Measurements from ENCODE around the gene CDH11.

DNA sequence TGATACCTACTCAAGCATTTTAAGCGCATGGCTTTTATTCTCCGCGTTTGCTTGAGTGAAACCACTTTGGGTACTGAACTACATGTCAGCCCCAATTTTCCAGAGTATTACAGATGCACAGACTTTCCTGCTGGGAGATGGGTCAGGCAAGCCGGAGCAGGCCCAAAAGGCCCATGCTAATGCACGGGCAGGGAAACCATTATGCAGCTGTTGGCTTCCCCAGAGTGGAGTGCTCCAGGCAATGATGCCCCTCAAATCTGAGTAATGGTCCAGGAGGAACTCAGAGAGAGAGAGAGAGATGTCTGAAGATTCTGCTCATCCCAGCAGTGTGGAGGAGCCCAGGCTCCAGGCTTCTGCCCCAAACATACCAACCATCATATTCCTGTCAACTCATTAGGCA lies 80.2 kb downstream of the CDH11 start:
- TF ChIP-seq, protein P1, sequence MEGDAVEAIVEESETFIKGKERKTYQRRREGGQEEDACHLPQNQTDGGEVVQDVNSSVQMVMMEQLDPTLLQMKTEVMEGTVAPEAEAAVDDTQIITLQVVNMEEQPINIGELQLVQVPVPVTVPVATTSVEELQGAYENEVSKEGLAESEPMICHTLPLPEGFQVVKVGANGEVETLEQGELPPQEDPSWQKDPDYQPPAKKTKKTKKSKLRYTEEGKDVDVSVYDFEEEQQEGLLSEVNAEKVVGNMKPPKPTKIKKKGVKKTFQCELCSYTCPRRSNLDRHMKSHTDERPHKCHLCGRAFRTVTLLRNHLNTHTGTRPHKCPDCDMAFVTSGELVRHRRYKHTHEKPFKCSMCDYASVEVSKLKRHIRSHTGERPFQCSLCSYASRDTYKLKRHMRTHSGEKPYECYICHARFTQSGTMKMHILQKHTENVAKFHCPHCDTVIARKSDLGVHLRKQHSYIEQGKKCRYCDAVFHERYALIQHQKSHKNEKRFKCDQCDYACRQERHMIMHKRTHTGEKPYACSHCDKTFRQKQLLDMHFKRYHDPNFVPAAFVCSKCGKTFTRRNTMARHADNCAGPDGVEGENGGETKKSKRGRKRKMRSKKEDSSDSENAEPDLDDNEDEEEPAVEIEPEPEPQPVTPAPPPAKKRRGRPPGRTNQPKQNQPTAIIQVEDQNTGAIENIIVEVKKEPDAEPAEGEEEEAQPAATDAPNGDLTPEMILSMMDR (IDR thresholded peaks at IDR 0.05 in 2 of 3, conservative IDR thresholded peaks at IDR 0.05 in 1 of 3; ENCODE audit: insufficient read depth in 2 of 3, low read depth in 1 of 3, low read length in 3 of 3): no peak
- TF ChIP-seq SP1 (CRISPR knock-in tag; IDR thresholded peaks at IDR 0.05) (no peak), ZNF146 (CRISPR knock-in tag; IDR thresholded peaks at IDR 0.05; ENCODE audit: unreplicated experiment) (no peak), ZNF274 (IDR thresholded peaks at IDR 0.05; ENCODE audit: borderline replicate concordance, low read depth, low read length) (no peak), HNRNPK (IDR thresholded peaks at IDR 0.05; ENCODE audit: low read depth, low read length, poor library complexity, severe bottlenecking) (no peak), EZH2 (IDR thresholded peaks at IDR 0.05; ENCODE audit: borderline replicate concordance, low read depth, low read length) (no peak), HDAC6 (IDR thresholded peaks at IDR 0.05; ENCODE audit: low read depth, low read length) (no peak)
- TF ChIP-seq, protein P2, sequence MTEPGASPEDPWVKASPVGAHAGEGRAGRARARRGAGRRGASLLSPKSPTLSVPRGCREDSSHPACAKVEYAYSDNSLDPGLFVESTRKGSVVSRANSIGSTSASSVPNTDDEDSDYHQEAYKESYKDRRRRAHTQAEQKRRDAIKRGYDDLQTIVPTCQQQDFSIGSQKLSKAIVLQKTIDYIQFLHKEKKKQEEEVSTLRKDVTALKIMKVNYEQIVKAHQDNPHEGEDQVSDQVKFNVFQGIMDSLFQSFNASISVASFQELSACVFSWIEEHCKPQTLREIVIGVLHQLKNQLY (CRISPR knock-in tag; conservative IDR thresholded peaks at IDR 0.05): no peak
- TF ChIP-seq, protein P3, sequence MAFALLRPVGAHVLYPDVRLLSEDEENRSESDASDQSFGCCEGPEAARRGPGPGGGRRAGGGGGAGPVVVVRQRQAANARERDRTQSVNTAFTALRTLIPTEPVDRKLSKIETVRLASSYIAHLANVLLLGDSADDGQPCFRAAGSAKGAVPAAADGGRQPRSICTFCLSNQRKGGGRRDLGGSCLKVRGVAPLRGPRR (CRISPR knock-in tag; IDR thresholded peaks at IDR 0.05): no peak

Measured in K562 (cell line).